ENCODE data around the gene RHOT1.

GRCh38 chr17:32125848-32126153, 16.5 kb upstream of the RHOT1 start:
- TF ChIP-seq GATA3 (IDR thresholded peaks at IDR 0.05; ENCODE audit: low read depth, low read length) (no peak), GATA2 (IDR thresholded peaks at IDR 0.05; ENCODE audit: low read depth, low read length) (no peak)
